Measurements from ENCODE around the gene PDE11A. TPM values are rescaled to one million over a fixed set of nuclear protein-coding genes. Genes with fewer than 3 reads are reported as not detected.
A peak's percentile ranks its signal among the peaks of the same experiment; 100 is the strongest.

The PDE11A gene
- total and polyA plus RNA-seq, 4 donors: 0.11 to 1.3 (median 0.25) TPM; not detected in 1

GRCh38 chr2:177784745-177785067 lies 287.9 kb downstream of the PDE11A start:
- H3K9me3 ChIP-seq (ENCODE audit: control insufficient read depth in 4 of 4, insufficient read depth in 3 of 4, low read length in 3 of 4): no peaks in the 10 kb centered on the region
- H3K9ac ChIP-seq (ENCODE audit: insufficient read depth in 1 of 2, low read length in 2 of 2): no peak overlapping the region
- 63 to 70% methylated on average over 1 of the region's 1 CpG for WGBS, 2 donors
- ATAC-seq (ENCODE audit: insufficient read depth, low FRiP score) (no peak), DNase-seq (no peak)
- peaks cover 0 to 14% (median 0%) of the 10 kb centered on the region in 5 donors for H3K4me1 ChIP-seq (ENCODE audit: control insufficient read depth in 5 of 5, insufficient read depth in 5 of 5, low read length in 5 of 5)
- no peaks in the 10 kb centered on the region for H3K36me3 ChIP-seq (ENCODE audit: control insufficient read depth in 4 of 4, insufficient read depth in 4 of 4, low read length in 4 of 4)
- no peak overlapping the region for H3K4me3 ChIP-seq
- H3K27me3 ChIP-seq (ENCODE audit: control insufficient read depth in 3 of 3, insufficient read depth in 3 of 3, low read length in 2 of 3): no peaks in the 10 kb centered on the region
- TF ChIP-seq, protein P1, sequence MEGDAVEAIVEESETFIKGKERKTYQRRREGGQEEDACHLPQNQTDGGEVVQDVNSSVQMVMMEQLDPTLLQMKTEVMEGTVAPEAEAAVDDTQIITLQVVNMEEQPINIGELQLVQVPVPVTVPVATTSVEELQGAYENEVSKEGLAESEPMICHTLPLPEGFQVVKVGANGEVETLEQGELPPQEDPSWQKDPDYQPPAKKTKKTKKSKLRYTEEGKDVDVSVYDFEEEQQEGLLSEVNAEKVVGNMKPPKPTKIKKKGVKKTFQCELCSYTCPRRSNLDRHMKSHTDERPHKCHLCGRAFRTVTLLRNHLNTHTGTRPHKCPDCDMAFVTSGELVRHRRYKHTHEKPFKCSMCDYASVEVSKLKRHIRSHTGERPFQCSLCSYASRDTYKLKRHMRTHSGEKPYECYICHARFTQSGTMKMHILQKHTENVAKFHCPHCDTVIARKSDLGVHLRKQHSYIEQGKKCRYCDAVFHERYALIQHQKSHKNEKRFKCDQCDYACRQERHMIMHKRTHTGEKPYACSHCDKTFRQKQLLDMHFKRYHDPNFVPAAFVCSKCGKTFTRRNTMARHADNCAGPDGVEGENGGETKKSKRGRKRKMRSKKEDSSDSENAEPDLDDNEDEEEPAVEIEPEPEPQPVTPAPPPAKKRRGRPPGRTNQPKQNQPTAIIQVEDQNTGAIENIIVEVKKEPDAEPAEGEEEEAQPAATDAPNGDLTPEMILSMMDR (IDR thresholded peaks at IDR 0.05; ENCODE audit: control extremely low read depth, extremely low read depth): no peak
- H3K27ac ChIP-seq (ENCODE audit: low read depth in 1 of 2, low read length in 1 of 2): no peak overlapping the region

GRCh38 chr2:177783835-177784744 lies 288.5 kb downstream of the PDE11A start:
- Histone ChIP-seq H3K27me3 (ENCODE audit: control insufficient read depth in 3 of 3, insufficient read depth in 3 of 3, low read length in 2 of 3) (no peaks in the 10 kb centered on the region), H3K9ac (ENCODE audit: insufficient read depth in 1 of 2, low read length in 2 of 2) (no peak overlapping the region), H3K4me3 (no peak overlapping the region), H3K9me3 (ENCODE audit: control insufficient read depth in 4 of 4, insufficient read depth in 3 of 4, low read length in 3 of 4) (no peaks in the 10 kb centered on the region), H3K36me3 (ENCODE audit: control insufficient read depth in 4 of 4, insufficient read depth in 4 of 4, low read length in 4 of 4) (no peaks in the 10 kb centered on the region), H3K27ac (ENCODE audit: low read depth in 1 of 2, low read length in 1 of 2) (peak overlapping the region in 1 of 2 donors; percentile 9), H3K4me1 (ENCODE audit: control insufficient read depth in 5 of 5, insufficient read depth in 5 of 5, low read length in 5 of 5) (peaks cover 0 to 14% (median 0%) of the 10 kb centered on the region in 5 donors)
- TF ChIP-seq, protein P1 (IDR thresholded peaks at IDR 0.05; ENCODE audit: control extremely low read depth, extremely low read depth): no peak
- WGBS, 2 donors: 49% methylated on average over 2 of the region's 2 CpGs
- no peak for ATAC-seq (ENCODE audit: insufficient read depth, low FRiP score)
- peak in 2 of 3 donors; percentile 10 to 26 for DNase-seq

DNA sequence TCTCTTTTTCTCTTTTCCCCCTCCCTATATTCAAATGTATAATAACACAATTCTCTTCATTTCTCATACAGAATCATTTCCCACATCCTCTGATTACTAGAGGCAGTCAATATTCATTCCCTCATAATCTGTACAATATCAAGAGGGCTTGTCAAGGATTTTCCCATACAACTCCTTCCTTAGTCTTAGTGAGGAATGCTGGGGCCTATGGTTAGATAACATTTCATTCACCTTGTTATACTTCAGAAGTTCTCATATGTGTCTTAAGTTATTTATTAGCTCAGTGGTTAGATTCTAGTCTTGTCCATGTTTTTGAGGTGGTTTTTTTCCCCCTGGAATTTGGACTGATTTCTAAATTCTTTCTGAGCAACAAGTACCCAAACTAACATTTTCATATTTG lies 289.5 kb downstream of the PDE11A start:
- H3K4me3 ChIP-seq: no peak overlapping the region
- H3K9ac ChIP-seq (ENCODE audit: insufficient read depth in 1 of 2, low read length in 2 of 2): no peak overlapping the region
- H3K4me1 ChIP-seq (ENCODE audit: control insufficient read depth in 5 of 5, insufficient read depth in 5 of 5, low read length in 5 of 5): peaks cover 0 to 14% (median 0%) of the 10 kb centered on the region in 5 donors
- no peak for ATAC-seq (ENCODE audit: insufficient read depth, low FRiP score)
- H3K27me3 ChIP-seq (ENCODE audit: control insufficient read depth in 3 of 3, insufficient read depth in 3 of 3, low read length in 2 of 3): no peaks in the 10 kb centered on the region
- TF ChIP-seq, protein P1 (IDR thresholded peaks at IDR 0.05; ENCODE audit: control extremely low read depth, extremely low read depth): no peak
- DNase-seq: no peak
- no peak overlapping the region for H3K27ac ChIP-seq (ENCODE audit: low read depth in 1 of 2, low read length in 1 of 2)
- no peaks in the 10 kb centered on the region for H3K9me3 ChIP-seq (ENCODE audit: control insufficient read depth in 4 of 4, insufficient read depth in 3 of 4, low read length in 3 of 4)
- no peaks in the 10 kb centered on the region for H3K36me3 ChIP-seq (ENCODE audit: control insufficient read depth in 4 of 4, insufficient read depth in 4 of 4, low read length in 4 of 4)

All from lung (tissue), 12 donors.